ENCODE measurements around the gene PALM3.

Gene PALM3

GRCh38 chr19:14012378-14012915 lies 49.4 kb downstream of the PALM3 start:
- Histone ChIP-seq H3K27ac (no peak overlapping the region), H3K27me3 (ENCODE audit: insufficient read depth, low read depth, severe bottlenecking) (no peaks in the 10 kb centered on the region), H3K4me3 (ENCODE audit: low read depth, low read length) (no peak overlapping the region), H3K36me3 (no peaks in the 10 kb centered on the region), H3K9me3 (ENCODE audit: severe bottlenecking) (peaks cover 4% of the 10 kb centered on the region)
- no peak for DNase-seq
- TF ChIP-seq CTCF (IDR thresholded peaks at IDR 0.05; ENCODE audit: low read depth, low read length): no peak

GRCh38 chr19:14006766-14007562 lies 54.9 kb downstream of the PALM3 start:
- Histone ChIP-seq H3K4me3 (ENCODE audit: low read depth, low read length) (peak overlapping the region; percentile 57), H3K9me3 (ENCODE audit: severe bottlenecking) (no peaks in the 10 kb centered on the region), H3K27ac (peak overlapping the region; percentile 89), H3K27me3 (ENCODE audit: insufficient read depth, low read depth, severe bottlenecking) (no peaks in the 10 kb centered on the region), H3K36me3 (peaks cover 6% of the 10 kb centered on the region)
- DNase-seq: peak; percentile 92
- TF ChIP-seq CTCF (IDR thresholded peaks at IDR 0.05; ENCODE audit: low read depth, low read length): no peak

GRCh38 chr19:14006085-14006765 lies 55.7 kb downstream of the PALM3 start, which contains the start of gene RFX1:
Gene RFX1 (minus strand): TSS chr19:14006320. CDS start chr19:13993843, 12,477 bp downstream.
- Histone ChIP-seq H3K9me3 (ENCODE audit: severe bottlenecking) (no peaks in the 10 kb centered on the region), H3K27me3 (ENCODE audit: insufficient read depth, low read depth, severe bottlenecking) (no peaks in the 10 kb centered on the region), H3K4me3 (ENCODE audit: low read depth, low read length) (peak within 1 kb of the TSS; percentile 57), H3K27ac (peak within 1 kb of the TSS; percentile 89), H3K36me3 (peaks cover 6% of the 10 kb centered on the region)
- peak; percentile 99 for DNase-seq
- TF ChIP-seq CTCF (IDR thresholded peaks at IDR 0.05; ENCODE audit: low read depth, low read length): no peak

GRCh38 chr19:14005349-14006084 lies 56.4 kb downstream of the PALM3 start:
- TF ChIP-seq CTCF (IDR thresholded peaks at IDR 0.05; ENCODE audit: low read depth, low read length): no peak
- Histone ChIP-seq H3K4me3 (ENCODE audit: low read depth, low read length) (peak overlapping the region; percentile 57), H3K36me3 (peaks cover 7% of the 10 kb centered on the region), H3K9me3 (ENCODE audit: severe bottlenecking) (no peaks in the 10 kb centered on the region), H3K27me3 (ENCODE audit: insufficient read depth, low read depth, severe bottlenecking) (no peaks in the 10 kb centered on the region), H3K27ac (peak overlapping the region; percentile 89)
- DNase-seq: peak; percentile 91

- no peak for TF ChIP-seq CTCF (IDR thresholded peaks at IDR 0.05; ENCODE audit: low read depth, low read length)
- no peak for DNase-seq
- peaks cover 14% of the 10 kb centered on the region for H3K36me3 ChIP-seq
- no peaks in the 10 kb centered on the region for H3K27me3 ChIP-seq (ENCODE audit: insufficient read depth, low read depth, severe bottlenecking)
- H3K27ac ChIP-seq: 0 out of 2 replicates have a peak overlapping the region, but pooled peaks have one; percentile 32
- peaks cover 1% of the 10 kb centered on the region for H3K9me3 ChIP-seq (ENCODE audit: severe bottlenecking)
- H3K4me3 ChIP-seq (ENCODE audit: low read depth, low read length): no peak overlapping the region
These were observed 57.1 kb downstream of the PALM3 start for GRCh38 chr19:14004619-14005348.

Measured in WERI-Rb-1 (cell line).